MCF 10A (cell line): ENCODE data around the gene PLCL1. TPM values are rescaled to one million over a fixed set of nuclear protein-coding genes. Genes with fewer than 3 reads are reported as not detected.

ENCODE experiments used
- Bru-seq: library from RNA; stranded (reverse); fragments of 400-500 nt; gene quantifications from one replicate; lab custom pipeline; 2021; lab: Mats Ljungman, UMichigan
- BruChase-seq, 2 experiments: library from RNA; stranded (reverse); fragments of 400-500 nt; gene quantifications; one replicate each; lab custom pipeline; 2021; lab: Mats Ljungman, UMichigan
- BruUV-seq: library from RNA; stranded (reverse); fragments of 400-500 nt; replicated peaks from 2 replicates; lab custom pipeline; 2021; lab: Mats Ljungman, UMichigan
- CTCF ChIA-PET: fragments of 300-600 bp; sonication (Branson Sonifier 250); formaldehyde crosslinking; extraction: SDS; loops from one replicate; lab custom pipeline; 2021; ENCODE audit warnings: antibody characterized with exemption, inconsistent platforms; lab: Yijun Ruan, JAX
- POLR2A ChIA-PET: fragments of 300-600, 350-650 bp; sonication (Branson Sonifier 250); formaldehyde crosslinking; extraction: SDS; loops from one replicate; lab custom pipeline; 2020; ENCODE audit warnings: antibody characterized with exemption, inconsistent platforms; lab: Yijun Ruan, JAX
- DNase-seq: peaks from one replicate; pipeline ENCODE4 v3.0.0-alpha.2; 2018; ENCODE audit not compliant: unreplicated experiment
- H3K27ac Mint-ChIP-seq: one replicate; pipeline ENCODE4 v1.8.0; 2022; ENCODE audit warnings: mild to moderate bottlenecking, low read depth, mixed read lengths; ENCODE audit not compliant: unreplicated experiment
- H3K27me3 Mint-ChIP-seq: one replicate; pipeline ENCODE4 v1.8.0; 2022; ENCODE audit warnings: mixed read lengths; ENCODE audit not compliant: insufficient read depth, unreplicated experiment
- H3K36me3 Mint-ChIP-seq: one replicate; pipeline ENCODE4 v1.8.0; 2022; ENCODE audit warnings: mild to moderate bottlenecking, moderate library complexity, mixed read lengths; ENCODE audit not compliant: insufficient read depth, unreplicated experiment
- H3K4me1 Mint-ChIP-seq: one replicate; pipeline ENCODE4 v1.8.0; 2022; ENCODE audit warnings: mixed read lengths; ENCODE audit not compliant: insufficient read depth, unreplicated experiment
- H3K4me3 Mint-ChIP-seq: one replicate; pipeline ENCODE4 v1.8.0; 2022; ENCODE audit warnings: mild to moderate bottlenecking, moderate library complexity, mixed read lengths; ENCODE audit not compliant: unreplicated experiment
- H3K9me3 Mint-ChIP-seq: one replicate; pipeline ENCODE4 v1.8.0; 2022; ENCODE audit warnings: mixed read lengths; ENCODE audit not compliant: unreplicated experiment
- intact Hi-C: fragments of 100-400 bp; cut with micrococcal nuclease; formaldehyde crosslinking; loops from 2 replicates; pipeline ENCODE4 v1.14.1; 2022
- long read RNA-seq: library from polyadenylated mRNA; stranded (forward); transcript quantifications from one replicate; pipeline ENCODE4 v2.0.0, GENCODE V29; 2022
- total RNA-seq: library from RNA; stranded (reverse); gene quantifications from 2 replicates; pipeline ENCODE4 v1.2.3, GENCODE V29; 2022
- TF ChIP-seq, protein P1 (sequence below): fragments of 200-600 bp; IDR thresholded peaks from one replicate; pipeline ENCODE4 v1.8.0; 2022; ENCODE audit warnings: antibody characterized with exemption, mild to moderate bottlenecking; ENCODE audit not compliant: unreplicated experiment

The PLCL1 gene
- total RNA-seq (0.12 and 0.22 TPM in 2 replicates), Bru-seq, nascent RNA (percentile 18 among the genes with signal in this experiment), BruChase-seq, experiment 1, labeled RNA remaining after a 6-hour chase (percentile 20 among the genes with signal in this experiment), BruChase-seq, experiment 2, labeled RNA remaining after a 2-hour chase (percentile 25 among the genes with signal in this experiment)
- long read RNA-seq, result 0 reads

DNA sequence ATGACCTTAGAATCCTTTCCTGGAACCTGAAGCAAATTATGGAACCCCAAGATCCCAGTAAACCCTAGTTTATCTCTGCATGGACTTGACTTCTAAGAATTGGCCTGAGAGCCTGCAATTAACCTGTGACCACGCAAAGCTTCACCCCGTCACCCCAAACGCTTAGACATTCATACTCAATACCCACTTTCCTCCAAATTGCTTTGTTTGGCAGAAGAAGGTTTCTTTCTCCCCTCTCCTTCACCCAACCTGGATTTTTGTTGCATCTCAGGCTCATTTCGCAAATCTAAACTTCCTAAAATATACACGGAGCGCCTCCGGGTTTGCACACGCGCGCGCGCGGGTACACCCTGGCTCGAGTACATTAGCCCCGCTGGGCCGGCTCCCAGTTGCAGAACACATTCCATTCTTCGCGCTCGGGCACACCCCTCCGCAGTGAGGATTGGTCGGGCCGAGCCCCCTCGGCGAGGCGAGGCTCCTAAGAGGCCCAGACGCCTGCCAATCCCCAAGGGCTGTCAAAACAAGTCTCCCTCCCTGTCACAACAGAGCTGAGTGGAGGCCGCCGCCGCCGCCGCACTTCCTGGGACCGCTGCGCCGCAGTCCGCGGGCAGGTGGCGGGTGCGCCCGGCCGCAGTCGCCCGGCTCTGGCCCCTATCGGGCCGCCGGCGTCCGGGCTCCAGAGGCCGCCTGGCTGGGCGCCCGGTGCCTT lies at the start of gene PLCL1:
Gene PLCL1 (plus strand): TSS at position 545 of the 709 bp plus-strand sequence.
- no peaks in the 10 kb centered on the region for H3K9me3 Mint-ChIP-seq
- H3K36me3 Mint-ChIP-seq, result no peaks in the 10 kb centered on the region
- TF ChIP-seq, protein P1, sequence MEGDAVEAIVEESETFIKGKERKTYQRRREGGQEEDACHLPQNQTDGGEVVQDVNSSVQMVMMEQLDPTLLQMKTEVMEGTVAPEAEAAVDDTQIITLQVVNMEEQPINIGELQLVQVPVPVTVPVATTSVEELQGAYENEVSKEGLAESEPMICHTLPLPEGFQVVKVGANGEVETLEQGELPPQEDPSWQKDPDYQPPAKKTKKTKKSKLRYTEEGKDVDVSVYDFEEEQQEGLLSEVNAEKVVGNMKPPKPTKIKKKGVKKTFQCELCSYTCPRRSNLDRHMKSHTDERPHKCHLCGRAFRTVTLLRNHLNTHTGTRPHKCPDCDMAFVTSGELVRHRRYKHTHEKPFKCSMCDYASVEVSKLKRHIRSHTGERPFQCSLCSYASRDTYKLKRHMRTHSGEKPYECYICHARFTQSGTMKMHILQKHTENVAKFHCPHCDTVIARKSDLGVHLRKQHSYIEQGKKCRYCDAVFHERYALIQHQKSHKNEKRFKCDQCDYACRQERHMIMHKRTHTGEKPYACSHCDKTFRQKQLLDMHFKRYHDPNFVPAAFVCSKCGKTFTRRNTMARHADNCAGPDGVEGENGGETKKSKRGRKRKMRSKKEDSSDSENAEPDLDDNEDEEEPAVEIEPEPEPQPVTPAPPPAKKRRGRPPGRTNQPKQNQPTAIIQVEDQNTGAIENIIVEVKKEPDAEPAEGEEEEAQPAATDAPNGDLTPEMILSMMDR, result no peak
- POLR2A ChIA-PET, result interaction anchor here (1.0 to 1.4 kb wide), 2 partner anchors 48 to 182 kb away, joined by 3 read pairs; no protein-coding TSS in a partner anchor
- no TSS peak for BruUV-seq
- peak within 1 kb of the TSS; percentile 74 for H3K4me3 Mint-ChIP-seq
- peak; percentile 92 for DNase-seq
- peaks cover 6% of the 10 kb centered on the region for H3K4me1 Mint-ChIP-seq
- peak within 1 kb of the TSS; percentile 73 for H3K27ac Mint-ChIP-seq
- peaks cover 18% of the 10 kb centered on the region for H3K27me3 Mint-ChIP-seq
- CTCF ChIA-PET, result interaction anchor here (0.6 to 1.8 kb wide), 14 partner anchors 10 to 493 kb away, joined by 3 to 15 read pairs (median 3); no protein-coding TSS in a partner anchor
- intact Hi-C loops, result loop anchor here (1.0 kb wide), 1 partner anchor 182 kb away; no protein-coding TSS in a partner anchor

DNA sequence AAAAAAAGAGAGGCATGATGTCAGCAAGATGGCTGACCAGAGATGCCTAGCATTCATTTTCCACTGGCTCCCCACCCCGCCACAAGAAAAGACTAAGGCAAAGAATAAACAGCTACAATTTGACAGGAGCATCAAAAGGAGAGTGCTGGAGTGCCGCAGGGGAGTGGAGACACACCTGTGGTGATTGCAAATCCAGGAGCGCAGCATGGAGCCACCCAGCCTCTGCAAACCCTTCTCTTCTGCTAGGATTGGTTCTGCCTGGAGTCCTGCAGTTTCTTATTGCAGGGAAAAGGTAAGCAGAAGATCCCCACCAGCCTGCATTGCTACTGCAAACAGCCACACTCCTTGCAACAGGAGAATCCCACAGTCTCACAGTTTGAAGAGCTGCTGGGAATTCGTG lies 45.4 kb upstream of the PLCL1 start:
- Mint-ChIP-seq H3K36me3 (no peaks in the 10 kb centered on the region), H3K9me3 (no peaks in the 10 kb centered on the region), H3K27ac (no peak overlapping the region), H3K27me3 (peaks cover 16% of the 10 kb centered on the region), H3K4me3 (no peak overlapping the region), H3K4me1 (no peaks in the 10 kb centered on the region)
- POLR2A ChIA-PET, result interaction anchor here (0.6 kb wide), 1 partner anchor 53 kb away, joined by 3 read pairs; no protein-coding TSS in a partner anchor
- CTCF ChIA-PET, result interaction anchor here (0.6 kb wide), 1 partner anchor 10 kb away, joined by 3 read pairs; no protein-coding TSS in a partner anchor
- intact Hi-C loops, result no loop called here
- DNase-seq, result no peak
- TF ChIP-seq, protein P1, result no peak
- BruUV-seq, result no TSS peak

DNA sequence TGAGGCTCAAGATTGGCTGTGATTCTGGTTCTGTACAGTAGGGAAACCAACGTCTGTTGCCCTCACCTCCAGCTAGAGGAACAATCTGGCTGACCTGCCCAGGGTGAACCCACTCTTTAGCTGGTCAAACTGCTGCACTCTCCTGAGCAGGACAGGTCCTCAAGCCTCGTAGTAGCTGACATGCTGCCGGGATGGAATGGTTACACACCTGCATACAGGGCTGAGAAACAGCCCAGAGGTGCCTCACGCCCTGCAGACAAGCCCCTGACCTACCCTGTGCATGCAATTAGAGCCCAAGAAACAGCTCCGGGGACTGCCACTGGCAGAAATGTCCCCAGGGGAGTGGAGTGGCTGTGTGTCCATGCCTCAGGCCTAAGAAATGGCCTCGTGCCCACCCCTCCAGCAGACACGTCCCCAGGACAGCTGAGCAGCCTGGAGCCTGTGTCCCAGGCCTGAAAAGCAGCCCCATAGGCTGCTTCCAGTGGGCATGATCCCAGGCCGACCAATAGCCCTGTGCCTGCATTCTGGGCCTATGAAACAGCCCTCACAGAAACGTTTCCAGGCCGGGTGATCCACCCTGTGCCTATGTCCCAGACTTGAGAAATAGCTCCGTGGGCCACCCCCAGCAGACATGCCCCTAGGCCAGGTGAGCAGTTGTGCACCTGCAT lies 44.6 kb upstream of the PLCL1 start:
- Mint-ChIP-seq H3K9me3 (no peaks in the 10 kb centered on the region), H3K36me3 (no peaks in the 10 kb centered on the region), H3K27me3 (peaks cover 13% of the 10 kb centered on the region), H3K4me1 (no peaks in the 10 kb centered on the region), H3K27ac (no peak overlapping the region), H3K4me3 (no peak overlapping the region)
- intact Hi-C loops, result no loop called here
- TF ChIP-seq, protein P1, result no peak
- POLR2A ChIA-PET, result interaction anchor here (0.6 kb wide), 1 partner anchor 53 kb away, joined by 3 read pairs; no protein-coding TSS in a partner anchor
- BruUV-seq, result no TSS peak
- DNase-seq, result no peak
- CTCF ChIA-PET, result interaction anchor here (0.6 to 0.8 kb wide), 2 partner anchors 11 to 52 kb away, joined by 3 read pairs; no protein-coding TSS in a partner anchor
